Measurements from ENCODE around the gene CACNB1.

Gene CACNB1

DNA sequence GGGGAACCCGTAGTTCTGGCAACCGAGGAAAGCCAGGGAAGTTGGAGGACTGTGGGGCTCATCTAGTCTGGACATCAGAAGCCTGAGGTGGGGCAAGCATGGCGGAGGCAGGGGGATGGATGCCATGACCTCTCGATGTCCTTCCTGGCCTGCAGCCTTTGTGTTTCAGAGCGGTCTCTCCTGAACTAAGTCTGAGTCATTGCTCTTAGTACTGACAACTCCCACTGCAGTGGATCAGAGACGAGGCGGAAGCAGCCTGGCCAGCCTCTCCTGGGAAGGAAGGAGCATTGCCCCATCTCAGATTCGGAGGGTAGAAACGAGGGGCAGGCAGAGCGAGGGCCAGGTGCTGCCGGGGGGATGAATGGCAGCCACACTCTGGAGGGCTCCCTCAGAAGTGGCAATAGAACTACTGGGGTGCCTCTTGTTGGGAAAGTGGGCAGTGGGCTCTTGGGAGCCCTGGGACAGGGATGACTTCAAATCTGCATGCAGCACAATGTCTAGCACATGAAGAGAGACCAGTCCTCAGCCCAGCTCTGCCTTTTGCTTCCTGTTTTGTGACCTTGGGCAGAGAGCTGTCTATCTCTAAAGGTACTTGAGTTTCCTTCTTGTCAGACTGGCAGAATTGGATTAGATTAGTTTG lies 31.9 kb upstream of the CACNB1 start:
- Histone ChIP-seq H3K4me1 (ENCODE audit: low read length) (0 out of 2 replicates have a peak, but pooled peaks cover 3% of the 10 kb centered on the region), H3K9ac (ENCODE audit: low read length) (no peak overlapping the region), H4K20me1 (ENCODE audit: insufficient read depth, low read length) (no peaks in the 10 kb centered on the region), H3K27ac (ENCODE audit: low read length) (no peak overlapping the region), H3K27me3 (replicated peaks; ENCODE audit: insufficient read depth, low read length) (peaks cover 28% of the 10 kb centered on the region), H3K9me3 (replicated peaks; ENCODE audit: insufficient read depth, low read length) (no peaks in the 10 kb centered on the region), H3K79me2 (ENCODE audit: low read length) (no peaks in the 10 kb centered on the region), H2AFZ (ENCODE audit: low read length) (no peak overlapping the region), H3K4me2 (ENCODE audit: low read depth, low read length) (no peak overlapping the region), H3K9me2 (replicated peaks; ENCODE audit: insufficient read depth, low read length) (no peaks in the 10 kb centered on the region), H3F3A (ENCODE audit: insufficient read depth, low read length) (no peaks in the 10 kb centered on the region), H3K4me3 (ENCODE audit: low read length) (no peak overlapping the region), H3K36me3 (replicated peaks; ENCODE audit: insufficient read depth, low read length) (no peaks in the 10 kb centered on the region)
- TF ChIP-seq EZH2 (optimal IDR thresholded peaks at IDR 0.05; ENCODE audit: low read depth, low read length) (no peak), EZH2phosphoT487 (IDR thresholded peaks at IDR 0.05; ENCODE audit: low read length) (no peak)
- TF ChIP-seq, protein P1, sequence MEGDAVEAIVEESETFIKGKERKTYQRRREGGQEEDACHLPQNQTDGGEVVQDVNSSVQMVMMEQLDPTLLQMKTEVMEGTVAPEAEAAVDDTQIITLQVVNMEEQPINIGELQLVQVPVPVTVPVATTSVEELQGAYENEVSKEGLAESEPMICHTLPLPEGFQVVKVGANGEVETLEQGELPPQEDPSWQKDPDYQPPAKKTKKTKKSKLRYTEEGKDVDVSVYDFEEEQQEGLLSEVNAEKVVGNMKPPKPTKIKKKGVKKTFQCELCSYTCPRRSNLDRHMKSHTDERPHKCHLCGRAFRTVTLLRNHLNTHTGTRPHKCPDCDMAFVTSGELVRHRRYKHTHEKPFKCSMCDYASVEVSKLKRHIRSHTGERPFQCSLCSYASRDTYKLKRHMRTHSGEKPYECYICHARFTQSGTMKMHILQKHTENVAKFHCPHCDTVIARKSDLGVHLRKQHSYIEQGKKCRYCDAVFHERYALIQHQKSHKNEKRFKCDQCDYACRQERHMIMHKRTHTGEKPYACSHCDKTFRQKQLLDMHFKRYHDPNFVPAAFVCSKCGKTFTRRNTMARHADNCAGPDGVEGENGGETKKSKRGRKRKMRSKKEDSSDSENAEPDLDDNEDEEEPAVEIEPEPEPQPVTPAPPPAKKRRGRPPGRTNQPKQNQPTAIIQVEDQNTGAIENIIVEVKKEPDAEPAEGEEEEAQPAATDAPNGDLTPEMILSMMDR (IDR thresholded peaks at IDR 0.05; ENCODE audit: low read length) = no peak
- no peak for DNase-seq

DNA sequence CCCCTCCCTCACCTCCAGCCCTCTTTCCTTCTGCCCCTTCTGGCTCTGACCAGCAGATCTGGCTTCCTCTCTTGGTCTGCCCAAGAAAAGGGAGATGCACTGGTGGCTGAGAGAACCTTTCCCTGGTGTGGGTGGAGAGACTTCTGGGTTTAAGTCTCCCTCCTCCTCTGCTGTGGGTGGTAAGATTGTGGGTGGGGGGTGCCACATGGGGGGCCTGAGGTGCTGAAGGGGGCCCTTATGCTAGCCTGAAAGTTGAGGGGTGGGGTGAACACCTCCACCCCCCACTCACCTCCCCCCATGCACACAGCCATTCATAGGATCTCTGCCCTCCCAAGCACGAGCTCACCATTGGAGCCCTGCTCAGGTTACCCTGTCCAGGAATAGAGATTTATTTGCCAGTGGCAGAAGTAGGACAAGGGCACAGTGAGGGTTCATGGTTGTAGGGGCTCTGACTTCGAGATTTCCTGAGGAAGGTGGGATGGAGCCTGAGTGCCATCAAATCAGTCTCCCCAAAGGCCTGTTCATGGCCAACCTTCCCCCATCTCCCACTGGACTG lies 30.0 kb upstream of the CACNB1 start:
- H4K20me1 ChIP-seq (ENCODE audit: insufficient read depth, low read length) = no peaks in the 10 kb centered on the region
- no peak overlapping the region for H3K4me2 ChIP-seq (ENCODE audit: low read depth, low read length)
- H3K4me1 ChIP-seq (ENCODE audit: low read length) = 0 out of 2 replicates have a peak, but pooled peaks cover 3% of the 10 kb centered on the region
- no peak overlapping the region for H2AFZ ChIP-seq (ENCODE audit: low read length)
- TF ChIP-seq EZH2phosphoT487 (IDR thresholded peaks at IDR 0.05; ENCODE audit: low read length) = no peak
- TF ChIP-seq EZH2 (optimal IDR thresholded peaks at IDR 0.05; ENCODE audit: low read depth, low read length) = no peak
- TF ChIP-seq, protein P1 (IDR thresholded peaks at IDR 0.05; ENCODE audit: low read length) = no peak
- H3K27ac ChIP-seq (ENCODE audit: low read length) = no peak overlapping the region
- no peaks in the 10 kb centered on the region for H3K79me2 ChIP-seq (ENCODE audit: low read length)
- no peak overlapping the region for H3K4me3 ChIP-seq (ENCODE audit: low read length)
- no peaks in the 10 kb centered on the region for H3K9me2 ChIP-seq (replicated peaks; ENCODE audit: insufficient read depth, low read length)
- H3F3A ChIP-seq (ENCODE audit: insufficient read depth, low read length) = no peaks in the 10 kb centered on the region
- H3K9ac ChIP-seq (ENCODE audit: low read length) = no peak overlapping the region
- no peaks in the 10 kb centered on the region for H3K36me3 ChIP-seq (replicated peaks; ENCODE audit: insufficient read depth, low read length)
- H3K27me3 ChIP-seq (replicated peaks; ENCODE audit: insufficient read depth, low read length) = peaks cover 42% of the 10 kb centered on the region
- DNase-seq = no peak
- no peaks in the 10 kb centered on the region for H3K9me3 ChIP-seq (replicated peaks; ENCODE audit: insufficient read depth, low read length)

DNA sequence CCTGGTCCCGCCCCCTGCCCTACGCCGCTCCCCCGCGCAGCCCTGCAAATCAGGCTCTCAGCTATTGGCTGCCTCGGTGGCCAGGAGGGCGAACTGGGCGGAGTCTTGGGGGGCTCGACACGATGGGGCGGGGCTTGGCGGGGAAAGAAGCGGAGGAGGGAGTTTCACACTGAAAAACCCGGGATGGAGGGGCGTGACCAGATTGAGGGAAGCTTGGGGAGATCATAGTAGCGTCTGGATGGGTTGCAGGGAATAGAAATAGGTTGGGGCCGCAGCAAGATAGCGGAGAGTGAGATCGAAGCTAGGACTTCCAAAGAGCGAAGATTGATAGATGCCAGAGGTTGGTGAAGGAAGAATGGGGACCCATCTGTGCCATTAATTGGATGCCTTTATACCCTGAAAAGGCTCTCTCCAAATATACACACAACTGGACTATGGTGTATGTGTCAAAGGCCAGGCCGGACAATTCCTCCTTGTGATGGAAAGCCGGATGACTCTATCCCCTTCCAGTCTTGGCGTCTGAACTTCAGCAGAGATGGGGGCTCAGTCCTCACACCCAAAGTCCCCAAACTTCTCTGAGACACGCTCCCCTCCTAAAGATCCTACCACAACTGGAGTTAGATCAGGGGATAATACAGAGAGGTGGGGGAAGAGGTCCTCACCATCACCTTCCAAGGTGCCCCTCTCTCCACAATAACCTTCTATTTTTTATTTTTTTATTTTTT lies 28.7 kb upstream of the CACNB1 start:
- Histone ChIP-seq H3K27me3 (replicated peaks; ENCODE audit: insufficient read depth, low read length) (peaks cover 42% of the 10 kb centered on the region), H3K4me2 (ENCODE audit: low read depth, low read length) (no peak overlapping the region; the same call in 1 of the 2 replicates), H2AFZ (ENCODE audit: low read length) (no peak overlapping the region), H3K36me3 (replicated peaks; ENCODE audit: insufficient read depth, low read length) (no peaks in the 10 kb centered on the region), H3K9me2 (replicated peaks; ENCODE audit: insufficient read depth, low read length) (no peaks in the 10 kb centered on the region), H3K4me3 (ENCODE audit: low read length) (no peak overlapping the region), H4K20me1 (ENCODE audit: insufficient read depth, low read length) (no peaks in the 10 kb centered on the region), H3K79me2 (ENCODE audit: low read length) (no peaks in the 10 kb centered on the region), H3F3A (ENCODE audit: insufficient read depth, low read length) (no peaks in the 10 kb centered on the region), H3K9ac (ENCODE audit: low read length) (no peak overlapping the region), H3K27ac (ENCODE audit: low read length) (no peak overlapping the region), H3K4me1 (ENCODE audit: low read length) (no peaks in the 10 kb centered on the region), H3K9me3 (replicated peaks; ENCODE audit: insufficient read depth, low read length) (no peaks in the 10 kb centered on the region)
- no peak for DNase-seq
- TF ChIP-seq EZH2 (optimal IDR thresholded peaks at IDR 0.05; ENCODE audit: low read depth, low read length) = no peak
- no peak for TF ChIP-seq EZH2phosphoT487 (IDR thresholded peaks at IDR 0.05; ENCODE audit: low read length)
